Astrocyte of the cerebellum (primary cell): ENCODE results near the gene ENOX1.

Experiments
- DNase-seq: peaks from one replicate; pipeline ENCODE4 v3.0.0-alpha.2; 2011; ENCODE audit warnings: low read depth
- H3K4me3 ChIP-seq: 2 replicates; pipeline ENCODE4 v1.5.1; 2011; ENCODE audit warnings: mild to moderate bottlenecking, low read depth, low read length, moderate library complexity
- in situ Hi-C: cut with HindIII; loops from 2 replicates; pipeline ENCODE4 v1.10.0; 2017; ENCODE audit warnings: low sequenced_read_pairs
- TF ChIP-seq, protein P1 (sequence below): IDR thresholded peaks from 2 replicates; pipeline ENCODE4 v1.5.1; 2012; ENCODE audit warnings: low read length, low read depth, moderate library complexity, mild to moderate bottlenecking; ENCODE audit errors: missing control alignments

ENOX1 gene

DNA sequence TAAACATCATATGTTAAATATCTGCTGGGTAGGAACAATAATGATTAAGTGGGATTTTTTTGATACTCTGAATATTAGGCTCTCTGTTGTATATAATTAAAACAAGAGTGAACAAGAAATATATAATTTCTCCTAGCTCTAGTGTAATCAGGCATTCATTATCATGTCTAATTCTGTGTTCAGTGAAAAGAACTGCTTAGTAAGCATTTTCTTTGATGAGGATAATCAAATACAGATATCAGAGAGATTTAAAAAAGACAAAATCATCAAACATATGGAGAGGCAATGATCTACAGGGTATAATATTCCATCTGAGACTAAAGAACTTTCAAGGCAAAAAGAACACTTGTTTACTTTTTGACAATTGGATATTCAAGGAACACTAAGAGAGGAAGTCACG lies 522.3 kb downstream of the ENOX1 start:
- TF ChIP-seq, protein P1, sequence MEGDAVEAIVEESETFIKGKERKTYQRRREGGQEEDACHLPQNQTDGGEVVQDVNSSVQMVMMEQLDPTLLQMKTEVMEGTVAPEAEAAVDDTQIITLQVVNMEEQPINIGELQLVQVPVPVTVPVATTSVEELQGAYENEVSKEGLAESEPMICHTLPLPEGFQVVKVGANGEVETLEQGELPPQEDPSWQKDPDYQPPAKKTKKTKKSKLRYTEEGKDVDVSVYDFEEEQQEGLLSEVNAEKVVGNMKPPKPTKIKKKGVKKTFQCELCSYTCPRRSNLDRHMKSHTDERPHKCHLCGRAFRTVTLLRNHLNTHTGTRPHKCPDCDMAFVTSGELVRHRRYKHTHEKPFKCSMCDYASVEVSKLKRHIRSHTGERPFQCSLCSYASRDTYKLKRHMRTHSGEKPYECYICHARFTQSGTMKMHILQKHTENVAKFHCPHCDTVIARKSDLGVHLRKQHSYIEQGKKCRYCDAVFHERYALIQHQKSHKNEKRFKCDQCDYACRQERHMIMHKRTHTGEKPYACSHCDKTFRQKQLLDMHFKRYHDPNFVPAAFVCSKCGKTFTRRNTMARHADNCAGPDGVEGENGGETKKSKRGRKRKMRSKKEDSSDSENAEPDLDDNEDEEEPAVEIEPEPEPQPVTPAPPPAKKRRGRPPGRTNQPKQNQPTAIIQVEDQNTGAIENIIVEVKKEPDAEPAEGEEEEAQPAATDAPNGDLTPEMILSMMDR, result no peak
- in situ Hi-C loops, result no loop called here
- H3K4me3 ChIP-seq, result no peak overlapping the region
- no peak for DNase-seq

DNA sequence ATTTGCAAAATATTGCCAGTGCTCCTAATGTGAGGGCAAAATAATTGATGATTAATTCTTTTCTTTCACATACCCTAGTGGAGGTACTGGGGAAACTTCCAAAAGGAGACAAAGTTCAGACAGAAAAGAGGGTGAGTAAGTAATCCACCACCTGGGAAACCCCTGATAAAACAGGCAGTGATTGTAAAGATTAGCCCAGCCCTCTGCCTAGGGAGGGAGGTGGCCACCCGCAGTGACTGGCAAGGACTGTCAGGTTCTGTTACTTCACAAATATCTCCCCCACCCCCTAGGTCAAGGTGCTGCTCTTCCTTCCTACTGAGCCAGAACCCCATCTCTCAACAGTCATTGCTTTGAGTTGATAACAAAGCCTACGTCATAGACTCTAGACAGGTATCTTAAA lies 523.7 kb downstream of the ENOX1 start:
- no peak for DNase-seq
- TF ChIP-seq, protein P1, result no peak
- in situ Hi-C loops, result no loop called here
- no peak overlapping the region for H3K4me3 ChIP-seq

DNA sequence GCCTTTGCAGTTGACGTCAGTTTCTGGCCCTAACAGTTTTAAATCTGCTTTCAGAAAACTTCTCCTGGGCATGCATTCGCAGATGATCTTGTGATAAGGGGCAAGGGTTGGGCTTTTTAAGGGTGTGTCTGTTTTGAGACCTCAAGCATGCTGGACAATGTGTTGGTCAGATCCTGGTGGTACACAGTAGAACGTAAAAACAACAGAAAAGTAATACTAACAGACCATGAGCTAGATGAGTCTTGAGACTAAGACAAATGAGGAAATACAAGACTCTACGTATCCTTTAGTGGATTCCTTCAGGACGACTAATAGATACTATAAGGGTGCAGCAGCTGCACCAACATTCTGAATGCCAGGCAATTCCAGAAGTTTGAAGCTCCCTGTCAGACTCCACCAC lies 525.8 kb downstream of the ENOX1 start:
- no peak overlapping the region for H3K4me3 ChIP-seq
- in situ Hi-C loops, result no loop called here
- no peak for DNase-seq
- TF ChIP-seq, protein P1, result no peak

DNA sequence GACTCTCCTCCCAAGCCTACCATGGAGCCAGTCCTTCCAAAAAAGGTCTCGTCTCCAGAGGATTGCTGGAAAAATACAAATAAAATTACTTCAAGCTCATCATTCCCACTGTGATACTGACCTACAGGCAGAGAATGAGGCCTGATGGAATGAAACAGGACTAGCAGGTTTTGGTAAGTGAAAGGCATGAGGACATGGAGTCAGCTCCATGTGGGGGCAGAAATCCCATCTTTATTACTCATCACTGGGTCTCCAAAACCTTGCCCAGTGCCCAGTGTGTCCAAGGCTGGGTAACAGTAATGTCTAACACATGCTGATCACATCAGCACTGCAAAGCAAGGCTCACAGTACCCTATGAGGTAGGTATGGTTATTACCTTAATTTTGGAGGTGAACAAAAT lies 528.0 kb downstream of the ENOX1 start:
- in situ Hi-C loops, result no loop called here
- TF ChIP-seq, protein P1, result no peak
- no peak overlapping the region for H3K4me3 ChIP-seq
- DNase-seq, result no peak

DNA sequence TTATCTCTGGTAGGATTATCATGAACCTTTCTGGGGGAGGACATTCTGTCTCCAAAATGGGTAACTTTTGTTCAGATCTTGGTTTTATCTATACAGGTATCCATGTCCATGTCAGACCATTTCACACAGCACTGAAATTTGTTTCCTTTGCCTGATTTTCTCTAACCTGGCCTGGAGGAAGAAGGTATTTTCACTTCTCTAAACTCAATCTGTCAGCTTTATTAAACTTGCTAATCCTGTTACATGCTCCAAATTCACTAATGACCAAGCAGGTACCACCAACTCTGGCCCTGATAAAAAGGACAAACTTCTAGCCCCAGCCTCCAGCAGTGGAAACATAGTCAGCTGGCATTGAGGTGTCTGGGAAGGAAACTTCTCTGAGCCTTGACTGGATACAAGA lies 529.0 kb downstream of the ENOX1 start:
- TF ChIP-seq, protein P1, result no peak
- DNase-seq, result no peak
- in situ Hi-C loops, result no loop called here
- H3K4me3 ChIP-seq, result no peak overlapping the region

DNA sequence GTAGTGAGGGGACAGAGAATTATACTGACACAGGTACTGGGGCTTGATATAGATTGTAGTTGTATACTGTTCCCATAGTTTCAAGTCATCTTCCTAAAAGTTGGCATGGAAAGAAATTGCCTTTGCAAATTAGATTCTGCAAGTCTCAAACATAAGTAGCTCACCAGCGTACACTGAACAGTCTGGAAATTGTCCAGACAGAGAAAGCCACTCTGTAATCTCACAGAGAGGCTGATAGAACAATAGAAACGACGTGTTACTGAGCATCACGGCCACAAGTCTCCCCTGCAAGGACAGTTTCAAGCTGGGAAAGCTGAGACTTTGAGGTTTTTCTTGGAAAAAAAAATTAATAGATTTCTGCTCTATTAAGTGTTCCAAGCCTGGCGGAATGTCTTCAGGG lies 534.8 kb downstream of the ENOX1 start:
- DNase-seq, result no peak
- in situ Hi-C loops, result no loop called here
- no peak overlapping the region for H3K4me3 ChIP-seq
- TF ChIP-seq, protein P1, result no peak

DNA sequence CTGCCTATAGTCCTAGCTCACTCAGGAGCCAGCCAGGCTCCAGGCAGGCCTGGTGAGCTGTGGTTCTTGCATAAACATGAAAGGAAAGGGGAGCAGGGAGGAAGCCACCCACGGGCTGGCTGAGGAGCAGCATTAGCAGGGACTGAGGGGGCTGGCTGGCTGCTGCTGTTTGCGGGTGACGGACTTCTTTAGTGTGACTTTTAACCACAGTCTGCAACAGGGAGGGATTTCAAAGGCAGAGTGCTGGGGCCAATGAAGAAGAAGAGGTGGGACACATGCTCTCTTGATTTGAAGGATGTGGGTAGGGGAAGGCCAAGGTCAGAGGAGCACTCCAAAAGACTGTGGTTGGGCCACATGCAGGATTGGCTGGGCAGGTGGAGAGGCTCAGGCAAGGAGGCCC lies 540.4 kb downstream of the ENOX1 start:
- DNase-seq, result no peak
- TF ChIP-seq, protein P1, result no peak
- H3K4me3 ChIP-seq, result no peak overlapping the region
- in situ Hi-C loops, result no loop called here
